NB4 (cell line): ENCODE results near the gene HDAC9.

Experiments
- CTCF ChIP-seq: IDR thresholded peaks from one replicate; pipeline ENCODE4 v1.5.1; 2012; ENCODE audit warnings: low read depth, low read length
- MYC ChIP-seq: IDR thresholded peaks from 2 replicates; pipeline ENCODE4 v1.6.1; 2011; ENCODE audit warnings: low read depth, low read length

DNA sequence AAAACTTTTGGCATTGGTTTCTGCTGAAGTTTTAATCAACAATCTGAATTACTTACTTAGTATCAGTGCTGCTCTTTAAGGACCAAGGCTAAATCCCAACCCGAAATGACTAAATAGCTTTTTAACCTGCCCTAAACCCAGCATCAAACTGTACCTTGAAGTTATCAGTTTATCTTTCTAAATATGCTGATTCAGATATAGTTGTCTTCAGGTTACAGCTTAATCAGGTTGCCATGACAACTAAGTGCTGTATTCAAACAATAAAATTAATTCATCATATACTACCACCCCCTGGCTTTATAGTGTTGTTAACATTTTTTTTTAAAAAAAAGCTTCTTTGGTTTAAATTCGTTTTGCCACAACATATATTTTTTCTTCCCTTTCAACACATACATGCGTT is 382.3 kb downstream of the HDAC9 start:
- TF ChIP-seq CTCF, result no peak
- TF ChIP-seq MYC, result no peak
